Naive thymus-derived CD4-positive, alpha-beta T cell (primary cell): ENCODE measurements around the gene FCHSD2. TPM values are rescaled to one million over a fixed set of nuclear protein-coding genes. Genes with fewer than 3 reads are reported as not detected.
"Not testable (repeated sequence)": the region's sequence is repeated elsewhere in the genome, so short reads cannot be mapped to it uniquely, and the experiment has no call there.

Experiments
- ATAC-seq: fragments of 150-1000 bp; cut with Tn5 transposase; 2 replicates; pipeline ENCODE4 v1.10.0; 2021; ENCODE audit warnings: mild to moderate bottlenecking, moderate library complexity
- CTCF ChIA-PET: fragments of 350-600 bp; sonication (Branson Sonifier 250); formaldehyde crosslinking; loops from one replicate; lab custom pipeline; 2021; ENCODE audit warnings: antibody characterized with exemption; lab: Charles Lee
- POLR2A ChIA-PET: fragments of 350-600 bp; sonication (Branson Sonifier 250); formaldehyde crosslinking; loops from one replicate; lab custom pipeline; 2021; ENCODE audit warnings: antibody characterized with exemption, inconsistent platforms; lab: Charles Lee
- DNase-seq, 9 donors: peaks; one replicate each; pipeline versions ENCODE4 v3.0.0 to v3.0.0-alpha.2; 2020 to 2022; ENCODE audit warnings: mixed read lengths in 1 of 9
- H3K27ac ChIP-seq: one replicate; pipeline ENCODE4 v1.7.0; 2013; ENCODE audit warnings: mild to moderate bottlenecking, low read depth, low read length, moderate library complexity
- H3K27me3 ChIP-seq, 2 donors: one replicate each; pipeline ENCODE4 v1.7.0; 2013; ENCODE audit warnings: low read length in 2 of 2, mild to moderate bottlenecking in 2 of 2, moderate library complexity in 2 of 2; ENCODE audit not compliant: control insufficient read depth in 2 of 2, insufficient read depth in 2 of 2
- H3K36me3 ChIP-seq, 3 experiments: 1 replicate in 2 of 3; 2 replicates in 1 of 3; pipeline ENCODE4 v1.7.0; 2013; ENCODE audit warnings: low read length in 3 of 3, mild to moderate bottlenecking in 3 of 3, moderate library complexity in 1 of 3; ENCODE audit not compliant: insufficient read depth in 3 of 3, control insufficient read depth in 2 of 3
- H3K4me1 ChIP-seq, 2 donors: one replicate each; pipeline ENCODE4 v1.7.0; 2013; ENCODE audit warnings: low read length in 2 of 2, mild to moderate bottlenecking in 2 of 2, moderate library complexity in 1 of 2; ENCODE audit not compliant: control insufficient read depth in 2 of 2, insufficient read depth in 2 of 2
- H3K4me3 ChIP-seq: 2 replicates; pipeline ENCODE4 v1.7.0; 2013; ENCODE audit warnings: mild to moderate bottlenecking, low read length
- H3K9me3 ChIP-seq, 3 experiments: 1 replicate in 2 of 3; 2 replicates in 1 of 3; pipeline ENCODE4 v1.7.0; 2013; ENCODE audit warnings: low read length in 3 of 3; ENCODE audit not compliant: control insufficient read depth in 2 of 3
- H3K27ac Mint-ChIP-seq, 9 donors: one replicate each; pipeline ENCODE4 v1.8.0; 2020 to 2022; ENCODE audit warnings: mixed read lengths in 9 of 9, mild to moderate bottlenecking in 8 of 9, moderate library complexity in 5 of 9, inconsistent platforms in 2 of 9
- H3K27me3 Mint-ChIP-seq, 5 donors: one replicate each; pipeline ENCODE4 v1.8.0; 2021 to 2022; ENCODE audit warnings: mixed read lengths in 5 of 5, mild to moderate bottlenecking in 1 of 5
- H3K36me3 Mint-ChIP-seq, 5 donors: one replicate each; pipeline ENCODE4 v1.8.0; 2020 to 2022; ENCODE audit warnings: mixed read lengths in 5 of 5, mild to moderate bottlenecking in 3 of 5, inconsistent platforms in 1 of 5
- H3K4me1 Mint-ChIP-seq, 7 donors: one replicate each; pipeline ENCODE4 v1.8.0; 2020 to 2022; ENCODE audit warnings: mixed read lengths in 7 of 7, mild to moderate bottlenecking in 3 of 7, inconsistent platforms in 1 of 7
- H3K4me3 Mint-ChIP-seq, 10 donors: one replicate each; pipeline ENCODE4 v1.8.0; 2020 to 2022; ENCODE audit warnings: mild to moderate bottlenecking in 10 of 10, mixed read lengths in 10 of 10, moderate library complexity in 6 of 10, inconsistent platforms in 2 of 10
- H3K9me3 Mint-ChIP-seq, 11 donors: one replicate each; pipeline ENCODE4 v1.8.0; 2020 to 2022; ENCODE audit warnings: mixed read lengths in 11 of 11, mild to moderate bottlenecking in 4 of 11, inconsistent platforms in 1 of 11, moderate library complexity in 1 of 11
- intact Hi-C, 2 donors: fragments of 100-400 bp; cut with micrococcal nuclease; formaldehyde crosslinking; loops; one replicate each; pipeline ENCODE4 v1.15.1; 2023
- polyA plus RNA-seq, 2 donors: library from polyadenylated mRNA; unstranded; fragments of 300-500 nt; fragmentation: Illumina TruSeq; gene quantifications; one replicate each; pipeline ENCODE4 v1.2.3, GENCODE V29; 2021
- total RNA-seq, 6 experiments: library from RNA in 5 of 6; stranded (reverse) in 5 of 6; gene quantifications; 1 replicate in 5 of 6; 2 replicates in 1 of 6; pipeline ENCODE4 v1.2.3 and lab custom pipeline; 2021 to 2026

FCHSD2 gene
- total and polyA plus RNA-seq, 7 experiments from 2014 or later = 18.3 to 69.9 (median 48.6) TPM

GRCh38 chr11:73027840-73028239 is 114.3 kb downstream of the FCHSD2 start:
- peaks cover 16 to 81% (median 55%) of the 10 kb centered on the region in 5 donors for H3K36me3 Mint-ChIP-seq
- H3K4me1 ChIP-seq, H3K36me3 ChIP-seq, POLR2A ChIA-PET, H3K27ac Mint-ChIP-seq, H3K27ac ChIP-seq, DNase-seq, H3K27me3 ChIP-seq, H3K27me3 Mint-ChIP-seq, CTCF ChIA-PET, H3K4me3 Mint-ChIP-seq, H3K4me3 ChIP-seq, ATAC-seq: not testable (repeated sequence)
- intact Hi-C loops = loop anchor here in 1 of 2 donors (2.0 kb wide), 1 partner anchor 15 kb away; no protein-coding TSS in a partner anchor
- H3K9me3 Mint-ChIP-seq = peaks cover 10 to 60% (median 40%) of the 10 kb centered on the region in 11 donors
- H3K4me1 Mint-ChIP-seq = peaks cover 9 to 47% (median 35%) of the 10 kb centered on the region in 7 donors
- peaks cover 0 to 11% (median 0%) of the 10 kb centered on the region in 3 experiments for H3K9me3 ChIP-seq

GRCh38 chr11:73024639-73025038 is 117.5 kb downstream of the FCHSD2 start:
- Mint-ChIP-seq H3K4me1 (peaks cover 4 to 31% (median 17%) of the 10 kb centered on the region in 7 donors), H3K9me3 (peaks cover 10 to 78% (median 41%) of the 10 kb centered on the region in 11 donors), H3K27ac (no peak overlapping the region), H3K27me3 (no peaks in the 10 kb centered on the region), H3K36me3 (peaks cover 16 to 76% (median 65%) of the 10 kb centered on the region in 5 donors), H3K4me3 (no peak overlapping the region)
- H3K4me3 ChIP-seq = no peak overlapping the region
- no peak for DNase-seq
- no peaks in the 10 kb centered on the region for H3K36me3 ChIP-seq
- H3K27me3 ChIP-seq = no peaks in the 10 kb centered on the region
- H3K27ac ChIP-seq = no peak overlapping the region
- ATAC-seq = no peak
- ChIA-PET POLR2A (no interaction called here), CTCF (interaction anchor here (1.5 kb wide), 1 partner anchor 10 kb away, joined by 3 read pairs; no protein-coding TSS in a partner anchor)
- peaks cover 0 to 11% (median 0%) of the 10 kb centered on the region in 3 experiments for H3K9me3 ChIP-seq
- intact Hi-C loops = no loop called here
- H3K4me1 ChIP-seq = no peaks in the 10 kb centered on the region

- H3K4me1 Mint-ChIP-seq = peaks cover 5 to 19% (median 12%) of the 10 kb centered on the region in 7 donors
- no peak overlapping the region for H3K4me3 Mint-ChIP-seq
- peaks cover 11 to 43% (median 36%) of the 10 kb centered on the region in 5 donors for H3K36me3 Mint-ChIP-seq
- ChIA-PET POLR2A (no interaction called here), CTCF (no interaction called here)
- intact Hi-C loops = no loop called here
- H3K27ac ChIP-seq = no peak overlapping the region
- ATAC-seq (no peak), DNase-seq (no peak)
- H3K27me3 ChIP-seq = no peaks in the 10 kb centered on the region
- no peak overlapping the region for H3K27ac Mint-ChIP-seq
- no peaks in the 10 kb centered on the region for H3K27me3 Mint-ChIP-seq
- no peaks in the 10 kb centered on the region for H3K4me1 ChIP-seq
- H3K9me3 ChIP-seq = no peaks in the 10 kb centered on the region
- H3K4me3 ChIP-seq = no peak overlapping the region
- H3K36me3 ChIP-seq = no peaks in the 10 kb centered on the region
- H3K9me3 Mint-ChIP-seq = peaks cover 10 to 39% (median 20%) of the 10 kb centered on the region in 11 donors
These were observed 122.1 kb downstream of the FCHSD2 start for GRCh38 chr11:73019996-73020395.

- H3K27me3 ChIP-seq = no peaks in the 10 kb centered on the region
- H3K36me3 ChIP-seq = no peaks in the 10 kb centered on the region
- no peaks in the 10 kb centered on the region for H3K9me3 ChIP-seq
- no peak overlapping the region for H3K4me3 Mint-ChIP-seq
- H3K4me1 ChIP-seq = no peaks in the 10 kb centered on the region
- H3K27ac ChIP-seq = no peak overlapping the region
- ATAC-seq = no peak
- H3K4me3 ChIP-seq = no peak overlapping the region
- POLR2A ChIA-PET = no interaction called here
- CTCF ChIA-PET = no interaction called here
- H3K4me1 Mint-ChIP-seq = peaks cover 5 to 21% (median 12%) of the 10 kb centered on the region in 7 donors
- H3K27me3 Mint-ChIP-seq = no peaks in the 10 kb centered on the region
- intact Hi-C loops = no loop called here
- peaks cover 8 to 39% (median 31%) of the 10 kb centered on the region in 5 donors for H3K36me3 Mint-ChIP-seq
- peaks cover 8 to 34% (median 15%) of the 10 kb centered on the region in 11 donors for H3K9me3 Mint-ChIP-seq
- H3K27ac Mint-ChIP-seq = no peak overlapping the region
- no peak for DNase-seq
These were observed 122.7 kb downstream of the FCHSD2 start for GRCh38 chr11:73019449-73019848.

GRCh38 chr11:73018856-73019255 is 123.3 kb downstream of the FCHSD2 start:
- no peak overlapping the region for H3K4me3 Mint-ChIP-seq
- intact Hi-C loops = no loop called here
- Histone ChIP-seq H3K4me3 (no peak overlapping the region), H3K9me3 (no peaks in the 10 kb centered on the region), H3K36me3 (no peaks in the 10 kb centered on the region), H3K27ac (no peak overlapping the region), H3K4me1 (no peaks in the 10 kb centered on the region), H3K27me3 (no peaks in the 10 kb centered on the region)
- ChIA-PET POLR2A (no interaction called here), CTCF (no interaction called here)
- H3K27ac Mint-ChIP-seq = no peak overlapping the region
- no peaks in the 10 kb centered on the region for H3K27me3 Mint-ChIP-seq
- H3K36me3 Mint-ChIP-seq = peaks cover 3 to 39% (median 25%) of the 10 kb centered on the region in 5 donors
- ATAC-seq (no peak), DNase-seq (no peak)
- peaks cover 5 to 23% (median 12%) of the 10 kb centered on the region in 7 donors for H3K4me1 Mint-ChIP-seq
- H3K9me3 Mint-ChIP-seq = peaks cover 2 to 28% (median 10%) of the 10 kb centered on the region in 11 donors

- CTCF ChIA-PET = no interaction called here
- H3K36me3 Mint-ChIP-seq = peaks cover 6 to 35% (median 23%) of the 10 kb centered on the region in 5 donors
- DNase-seq = no peak
- peaks cover 0 to 18% (median under 1%) of the 10 kb centered on the region in 11 donors for H3K9me3 Mint-ChIP-seq
- Histone ChIP-seq H3K36me3 (no peaks in the 10 kb centered on the region), H3K27me3 (no peaks in the 10 kb centered on the region), H3K27ac (no peak overlapping the region), H3K4me1 (no peaks in the 10 kb centered on the region), H3K4me3 (no peak overlapping the region), H3K9me3 (no peaks in the 10 kb centered on the region)
- no peak overlapping the region for H3K27ac Mint-ChIP-seq
- H3K27me3 Mint-ChIP-seq = no peaks in the 10 kb centered on the region
- no peak overlapping the region for H3K4me3 Mint-ChIP-seq
- H3K4me1 Mint-ChIP-seq = peaks cover 2 to 32% (median 9%) of the 10 kb centered on the region in 7 donors
- intact Hi-C loops = no loop called here
- ATAC-seq = no peak
- POLR2A ChIA-PET = no interaction called here
These were observed 124.9 kb downstream of the FCHSD2 start for GRCh38 chr11:73017024-73017751.
